Naive B cell (primary cell): ENCODE data around the gene LYZL1. TPM values are rescaled to one million over a fixed set of nuclear protein-coding genes. Genes with fewer than 3 reads are reported as not detected.
A peak's percentile ranks its signal among the peaks of the same experiment; 100 is the strongest.
"Not testable (repeated sequence)": the region's sequence is repeated elsewhere in the genome, so short reads cannot be mapped to it uniquely, and the experiment has no call there.

Experiments
- ATAC-seq, 2 donors: fragments of 150-1000 bp; cut with Tn5 transposase; 2 replicates each; pipeline ENCODE4 v1.10.0; 2021; ENCODE audit warnings: low read depth in 2 of 2, mild to moderate bottlenecking in 2 of 2, moderate library complexity in 2 of 2
- DNase-seq: peaks from one replicate; pipeline ENCODE4 v3.0.0; 2022
- H3K27ac Mint-ChIP-seq, 6 donors: one replicate each; pipeline ENCODE4 v1.8.0; 2020 to 2022; ENCODE audit warnings: mild to moderate bottlenecking in 6 of 6, mixed read lengths in 6 of 6, moderate library complexity in 5 of 6, inconsistent platforms in 2 of 6
- H3K27me3 Mint-ChIP-seq, 3 donors: one replicate each; pipeline ENCODE4 v1.8.0; 2021 to 2022; ENCODE audit warnings: mixed read lengths in 3 of 3, mild to moderate bottlenecking in 1 of 3
- H3K36me3 Mint-ChIP-seq, 2 donors: one replicate each; pipeline ENCODE4 v1.8.0; 2020 to 2022; ENCODE audit warnings: mixed read lengths in 2 of 2, inconsistent platforms in 1 of 2, mild to moderate bottlenecking in 1 of 2
- H3K4me1 Mint-ChIP-seq, 3 donors: one replicate each; pipeline ENCODE4 v1.8.0; 2020 to 2022; ENCODE audit warnings: mixed read lengths in 3 of 3, inconsistent platforms in 1 of 3, mild to moderate bottlenecking in 1 of 3, moderate library complexity in 1 of 3
- H3K4me3 Mint-ChIP-seq, 8 donors: one replicate each; pipeline ENCODE4 v1.8.0; 2020 to 2022; ENCODE audit warnings: mild to moderate bottlenecking in 8 of 8, mixed read lengths in 8 of 8, moderate library complexity in 8 of 8, inconsistent platforms in 2 of 8
- H3K9me3 Mint-ChIP-seq, 7 donors: one replicate each; pipeline ENCODE4 v1.8.0; 2020 to 2022; ENCODE audit warnings: mixed read lengths in 7 of 7, mild to moderate bottlenecking in 5 of 7, inconsistent platforms in 2 of 7, moderate library complexity in 1 of 7
- polyA plus RNA-seq, 6 donors: library from polyadenylated mRNA; unstranded; fragments of 300-500 nt; fragmentation: Illumina TruSeq; gene quantifications; one replicate each; pipeline ENCODE4 v1.2.3, GENCODE V29; 2021; ENCODE audit warnings: low read depth in 6 of 6

The LYZL1 gene
- not detected for polyA plus RNA-seq

DNA sequence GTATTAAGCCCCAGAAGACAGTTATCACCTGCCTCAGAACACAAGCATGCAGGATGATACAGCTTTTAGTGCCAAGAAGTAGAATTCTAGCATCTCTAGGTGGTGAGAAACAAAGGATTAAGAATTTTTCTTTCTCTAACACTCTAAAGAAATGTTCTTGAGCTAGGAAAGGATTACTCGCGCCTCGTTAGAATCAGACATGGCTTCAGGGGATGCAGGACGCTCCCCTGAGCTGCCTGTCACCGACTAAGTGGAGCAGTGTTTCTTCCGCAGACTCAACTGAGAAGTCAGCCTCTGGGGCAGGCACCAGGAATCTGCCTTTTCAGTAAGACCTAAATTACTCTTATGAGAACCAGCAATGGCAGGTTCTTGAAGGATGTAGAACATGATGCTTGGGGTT is at the start of gene LYZL1:
LYZL1 (plus strand) TSS at position 165 of the 400 bp plus-strand sequence. CDS start 2,798 bp downstream, outside the sequence.
- H3K9me3 Mint-ChIP-seq, H3K4me3 Mint-ChIP-seq, H3K4me1 Mint-ChIP-seq, H3K36me3 Mint-ChIP-seq, ATAC-seq, H3K27me3 Mint-ChIP-seq, DNase-seq: not testable (repeated sequence)
- H3K27ac Mint-ChIP-seq = peak within 1 kb of the TSS in 1 of 6 donors; percentile 51

DNA sequence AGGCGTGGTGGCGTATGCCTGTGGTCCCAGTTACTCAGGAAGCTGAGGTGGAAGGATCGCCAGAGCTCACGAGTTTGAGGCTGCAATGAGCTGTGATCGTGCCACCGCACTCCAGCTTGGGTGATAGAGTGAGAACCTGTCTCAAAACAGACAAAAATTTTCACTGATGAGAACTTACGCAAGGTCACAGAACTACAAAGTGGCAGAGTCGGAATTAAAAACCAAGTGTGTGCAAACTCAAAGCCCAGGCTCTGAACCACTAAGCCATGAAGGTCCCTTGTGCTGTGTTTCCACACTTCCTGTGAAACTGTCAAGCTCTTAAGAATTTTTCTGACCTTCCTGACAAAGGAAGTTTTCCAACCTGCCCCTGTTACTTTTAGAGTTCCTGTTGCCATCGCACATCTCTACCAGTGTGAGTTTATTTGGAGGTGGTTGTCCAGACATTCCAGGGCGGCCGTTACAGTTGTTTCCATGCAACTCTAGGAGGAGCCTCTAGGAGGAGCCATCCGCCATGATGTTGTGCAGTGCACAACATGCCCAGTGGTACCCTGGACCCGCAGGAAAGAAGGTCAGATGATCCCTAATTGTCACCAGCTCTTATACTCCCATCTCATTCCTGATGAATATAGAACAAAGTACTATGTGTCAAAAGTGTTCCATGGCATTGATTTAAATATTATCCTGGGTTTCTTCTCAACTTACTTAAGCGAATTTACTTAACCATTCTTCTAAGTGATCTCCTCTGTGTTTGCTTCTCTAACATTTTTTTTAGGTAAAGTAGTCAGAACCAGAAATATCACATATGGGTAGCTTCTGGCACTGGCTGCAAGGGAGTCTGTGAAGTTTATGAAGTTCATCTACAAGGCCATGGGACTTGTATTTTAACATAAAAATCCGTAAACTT is 49.0 kb upstream of the LYZL1 start:
- H3K27me3 Mint-ChIP-seq = peaks cover 0 to 3% (median 2%) of the 10 kb centered on the region in 3 donors
- H3K4me1 Mint-ChIP-seq = no peaks in the 10 kb centered on the region
- DNase-seq (no peak), ATAC-seq (no peak)
- no peak overlapping the region for H3K4me3 Mint-ChIP-seq
- no peak overlapping the region for H3K27ac Mint-ChIP-seq
- peaks cover 0 to 3% of the 10 kb centered on the region in 2 donors for H3K36me3 Mint-ChIP-seq
- peaks cover 0 to 6% (median 0%) of the 10 kb centered on the region in 7 donors for H3K9me3 Mint-ChIP-seq

DNA sequence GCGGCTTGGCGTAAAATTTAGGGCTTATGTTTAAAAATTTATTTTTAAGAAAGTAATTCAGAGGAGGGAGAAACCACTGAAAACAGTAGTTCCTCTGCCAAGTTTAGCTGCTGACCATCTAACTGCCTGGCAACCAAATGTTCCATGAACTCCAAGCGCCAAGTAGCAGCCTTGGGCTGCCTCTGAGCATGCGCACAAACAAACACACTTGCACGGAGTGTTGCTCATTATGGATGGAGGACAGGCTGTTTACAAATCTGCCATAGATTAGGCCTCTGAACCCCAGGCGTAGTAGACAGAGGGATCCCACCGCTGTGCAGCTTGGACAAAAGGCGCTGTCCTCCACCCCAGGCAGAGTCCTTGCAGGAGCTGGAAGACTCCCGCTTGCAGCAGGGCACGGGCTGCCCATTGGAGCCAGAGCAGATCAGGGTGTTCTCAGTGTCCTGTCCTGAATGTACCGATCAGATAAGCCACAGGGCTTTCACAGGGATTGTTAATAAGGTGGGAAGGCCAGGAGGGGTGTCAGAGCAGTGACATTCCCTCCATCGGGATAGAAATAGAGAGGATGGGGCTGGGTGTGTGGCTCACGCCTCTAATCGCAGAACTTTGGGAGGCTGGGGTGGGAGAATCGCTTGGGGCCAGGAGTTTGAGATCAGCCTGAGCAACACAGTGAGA is 47.7 kb upstream of the LYZL1 start:
- ATAC-seq (no peak), DNase-seq (no peak)
- no peak overlapping the region for H3K4me3 Mint-ChIP-seq
- H3K9me3 Mint-ChIP-seq = peaks cover 0 to 8% (median 0%) of the 10 kb centered on the region in 7 donors
- no peaks in the 10 kb centered on the region for H3K4me1 Mint-ChIP-seq
- H3K36me3 Mint-ChIP-seq = peaks cover 0 to 6% of the 10 kb centered on the region in 2 donors
- no peak overlapping the region for H3K27ac Mint-ChIP-seq
- peaks cover 0 to 7% (median 4%) of the 10 kb centered on the region in 3 donors for H3K27me3 Mint-ChIP-seq

DNA sequence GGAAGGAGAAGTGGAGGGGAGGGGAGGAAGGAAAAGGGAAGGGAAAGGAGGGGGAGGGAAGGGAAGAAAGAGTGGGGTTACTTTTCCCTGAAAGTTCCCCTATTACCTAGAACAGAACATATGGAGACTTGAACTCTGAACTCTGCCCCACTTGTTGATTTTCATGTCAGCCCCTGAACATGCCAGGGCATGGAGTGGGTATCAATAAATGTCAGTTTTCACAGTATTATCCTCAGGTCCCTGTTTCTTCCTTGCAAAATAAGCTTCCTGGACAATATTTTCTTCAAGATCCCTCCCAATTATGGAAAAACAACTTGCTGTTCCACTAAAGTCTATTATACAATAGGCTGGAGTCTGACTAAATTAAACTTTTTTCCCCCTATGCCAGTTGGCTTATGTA is 46.9 kb upstream of the LYZL1 start:
- ATAC-seq (no peak), DNase-seq (no peak)
- no peak overlapping the region for H3K27ac Mint-ChIP-seq
- peaks cover 0 to 8% (median 0%) of the 10 kb centered on the region in 7 donors for H3K9me3 Mint-ChIP-seq
- peaks cover 0 to 7% (median 4%) of the 10 kb centered on the region in 3 donors for H3K27me3 Mint-ChIP-seq
- H3K4me1 Mint-ChIP-seq = no peaks in the 10 kb centered on the region
- H3K4me3 Mint-ChIP-seq = no peak overlapping the region
- peaks cover 0 to 6% of the 10 kb centered on the region in 2 donors for H3K36me3 Mint-ChIP-seq

DNA sequence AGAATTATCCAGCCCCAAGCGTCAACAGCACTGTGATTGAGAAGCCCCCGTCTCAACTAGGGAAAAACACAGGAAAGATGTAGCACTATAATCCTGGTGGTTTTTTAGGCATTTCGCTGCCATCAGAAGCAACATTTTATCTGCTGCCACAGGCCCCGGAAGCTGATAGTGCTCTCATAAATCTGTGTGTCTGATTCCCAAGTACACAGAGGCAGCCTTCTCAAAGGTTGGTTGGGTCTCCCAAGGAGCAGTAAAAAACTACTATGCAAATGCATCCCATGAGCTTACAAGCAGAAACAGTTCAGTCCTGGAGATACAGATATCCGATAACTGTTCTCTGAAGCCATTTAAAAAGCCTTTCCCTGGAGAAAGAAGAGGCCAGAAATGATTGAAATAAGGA is 45.8 kb upstream of the LYZL1 start:
- ATAC-seq = no peak
- peaks cover 0 to 8% (median 0%) of the 10 kb centered on the region in 7 donors for H3K9me3 Mint-ChIP-seq
- H3K4me3 Mint-ChIP-seq = no peak overlapping the region

DNA sequence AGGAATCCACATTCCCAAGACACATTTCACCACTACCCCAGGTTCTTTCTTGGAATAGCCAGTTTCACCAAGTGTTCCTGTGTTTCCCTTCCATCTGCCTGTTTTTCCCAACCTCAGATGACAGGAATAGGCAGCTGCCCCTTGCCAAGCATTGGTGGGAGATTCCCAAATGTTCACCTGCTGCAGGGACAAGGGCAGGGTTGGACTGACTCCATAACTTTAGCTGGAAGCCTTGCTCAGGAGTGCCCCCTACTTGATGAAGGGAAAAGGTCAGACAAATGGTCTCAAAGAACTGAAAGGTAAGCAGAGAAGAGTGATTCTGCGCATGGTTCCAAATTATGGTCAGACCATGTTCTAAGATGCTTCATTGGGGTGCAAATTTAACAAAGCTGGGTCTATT is 45.1 kb upstream of the LYZL1 start:
- H3K4me1 Mint-ChIP-seq = no peaks in the 10 kb centered on the region
- peaks cover 0 to 7% (median 4%) of the 10 kb centered on the region in 3 donors for H3K27me3 Mint-ChIP-seq
- no peak overlapping the region for H3K27ac Mint-ChIP-seq
- peaks cover 0 to 6% of the 10 kb centered on the region in 2 donors for H3K36me3 Mint-ChIP-seq
- DNase-seq = no peak
- H3K9me3 Mint-ChIP-seq = peaks cover 0 to 8% (median 0%) of the 10 kb centered on the region in 7 donors
- ATAC-seq = no peak
- no peak overlapping the region for H3K4me3 Mint-ChIP-seq

More for the DNA sequence above, 45.8 kb upstream of the LYZL1 start:
- H3K4me1 Mint-ChIP-seq = no peaks in the 10 kb centered on the region
- H3K27me3 Mint-ChIP-seq = peaks cover 0 to 7% (median 4%) of the 10 kb centered on the region in 3 donors
- no peak overlapping the region for H3K27ac Mint-ChIP-seq
- peaks cover 0 to 6% of the 10 kb centered on the region in 2 donors for H3K36me3 Mint-ChIP-seq
- no peak for DNase-seq

DNA sequence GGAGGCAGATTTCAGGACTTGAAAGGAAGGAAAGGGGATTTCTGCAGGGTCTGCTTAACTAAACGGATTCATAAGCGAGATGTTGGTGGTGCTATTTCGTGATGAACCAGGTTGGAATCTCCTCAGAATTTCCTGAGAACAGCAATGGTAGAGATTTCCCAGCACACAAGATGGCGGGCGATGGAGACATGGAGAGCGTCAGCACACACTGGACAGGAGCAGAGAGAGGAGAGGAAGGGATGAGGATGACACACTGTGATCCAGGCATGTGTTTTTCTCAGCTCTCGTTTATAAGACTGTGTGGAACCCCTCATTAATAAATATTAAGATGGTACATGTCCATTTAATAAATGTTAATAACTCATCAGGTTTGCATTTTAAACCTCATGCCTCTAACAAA is 43.9 kb upstream of the LYZL1 start:
- no peaks in the 10 kb centered on the region for H3K4me1 Mint-ChIP-seq
- H3K27ac Mint-ChIP-seq = no peak overlapping the region
- H3K4me3 Mint-ChIP-seq = no peak overlapping the region
- ATAC-seq (no peak), DNase-seq (no peak)
- peaks cover 0 to 8% (median 3%) of the 10 kb centered on the region in 7 donors for H3K9me3 Mint-ChIP-seq
- H3K27me3 Mint-ChIP-seq = peaks cover 4 to 8% (median 7%) of the 10 kb centered on the region in 3 donors
- H3K36me3 Mint-ChIP-seq = peaks cover 0 to 6% of the 10 kb centered on the region in 2 donors

DNA sequence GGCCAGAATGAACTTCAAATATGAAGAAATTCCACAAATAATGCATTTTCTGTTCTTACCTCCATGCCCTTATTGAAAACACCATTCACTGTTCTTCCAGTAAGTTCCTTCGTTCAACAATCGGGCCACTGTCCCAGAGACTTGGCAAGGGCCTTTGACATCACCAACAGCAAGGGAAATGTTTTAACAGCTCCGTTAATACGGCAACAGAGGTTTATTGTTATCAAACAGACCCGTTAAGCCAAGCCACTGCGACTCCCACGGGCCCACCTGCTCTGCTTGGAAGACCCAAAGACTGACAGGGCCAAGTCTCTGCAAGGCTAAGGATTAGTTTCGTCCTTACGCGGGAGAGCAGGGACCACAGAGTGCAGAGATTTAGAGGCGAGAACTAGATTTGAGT is 43.4 kb upstream of the LYZL1 start:
- no peak overlapping the region for H3K27ac Mint-ChIP-seq
- DNase-seq (no peak), ATAC-seq (no peak)
- no peak overlapping the region for H3K4me3 Mint-ChIP-seq
- no peaks in the 10 kb centered on the region for H3K4me1 Mint-ChIP-seq
- H3K36me3 Mint-ChIP-seq = peaks cover 0 to 6% of the 10 kb centered on the region in 2 donors
- H3K27me3 Mint-ChIP-seq = peaks cover 4 to 9% (median 7%) of the 10 kb centered on the region in 3 donors
- peaks cover 0 to 8% (median 3%) of the 10 kb centered on the region in 7 donors for H3K9me3 Mint-ChIP-seq

DNA sequence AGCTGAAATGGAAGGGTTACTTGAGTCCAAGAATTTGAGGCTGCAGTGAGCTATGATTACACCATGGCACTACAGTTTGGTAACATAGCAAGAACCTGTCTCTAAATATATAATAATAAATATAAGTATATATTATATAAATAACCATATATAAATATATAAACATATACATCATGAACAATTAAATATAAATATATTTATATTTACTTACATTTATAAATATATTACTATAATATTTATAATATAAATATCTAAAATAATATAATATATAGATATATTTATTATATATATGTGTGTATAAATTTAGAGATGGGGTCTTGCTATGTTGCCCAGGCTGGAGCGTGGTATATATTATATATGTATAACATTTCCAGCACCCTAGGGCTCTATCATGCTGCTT is 42.4 kb upstream of the LYZL1 start:
- H3K9me3 Mint-ChIP-seq = peaks cover 0 to 6% (median 3%) of the 10 kb centered on the region in 7 donors
- no peak overlapping the region for H3K4me3 Mint-ChIP-seq
- H3K4me1 Mint-ChIP-seq = no peaks in the 10 kb centered on the region
- no peak overlapping the region for H3K27ac Mint-ChIP-seq
- peaks cover 4 to 12% (median 9%) of the 10 kb centered on the region in 3 donors for H3K27me3 Mint-ChIP-seq
- H3K36me3 Mint-ChIP-seq = peaks cover 0 to 6% of the 10 kb centered on the region in 2 donors
- no peak for DNase-seq
- no peak for ATAC-seq

DNA sequence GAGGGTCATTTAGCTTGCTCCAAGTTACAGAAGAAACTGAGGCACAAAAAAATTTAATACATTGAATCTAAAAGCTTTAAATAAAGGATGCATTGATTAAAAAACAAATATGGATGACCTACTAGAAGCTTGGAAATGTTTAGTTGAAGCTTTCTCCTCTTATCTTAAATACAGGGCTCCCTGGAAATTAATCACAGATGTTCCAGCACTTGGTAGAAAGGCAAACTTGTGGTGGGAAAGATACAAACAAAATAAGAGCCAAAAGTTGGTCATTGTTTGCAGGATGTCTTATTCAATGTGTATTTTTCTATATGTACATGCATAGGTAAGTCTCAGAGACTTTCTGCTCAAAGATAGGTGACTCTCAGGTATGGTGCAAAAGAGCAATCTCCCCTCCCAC is 40.7 kb upstream of the LYZL1 start:
- Mint-ChIP-seq H3K9me3 (peaks cover 0 to 6% (median 3%) of the 10 kb centered on the region in 7 donors), H3K36me3 (peaks cover 0 to 6% of the 10 kb centered on the region in 2 donors), H3K4me3 (no peak overlapping the region), H3K27ac (no peak overlapping the region), H3K27me3 (peaks cover 4 to 18% (median 15%) of the 10 kb centered on the region in 3 donors), H3K4me1 (no peaks in the 10 kb centered on the region)
- DNase-seq = no peak
- no peak for ATAC-seq

DNA sequence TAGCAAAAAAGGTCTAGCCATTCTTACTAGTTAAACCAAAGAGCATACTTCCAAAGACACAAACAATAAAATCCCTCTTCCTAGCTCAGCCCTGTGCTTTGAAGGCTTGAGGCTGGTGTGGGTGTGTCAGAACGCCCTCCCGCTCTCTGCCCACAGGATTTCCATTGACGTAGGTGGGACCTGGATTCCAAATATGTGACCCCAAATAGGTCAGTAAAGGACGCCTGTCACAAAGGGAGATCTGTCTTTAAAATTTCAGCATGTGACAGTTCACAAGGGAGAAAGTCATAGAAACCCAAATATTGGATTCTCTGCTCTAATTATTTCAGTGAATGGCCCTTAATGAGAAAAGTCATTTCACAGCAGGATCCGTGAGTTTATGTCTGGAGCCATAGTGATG is 39.9 kb upstream of the LYZL1 start:
- no peak for ATAC-seq
- peaks cover 4 to 25% (median 20%) of the 10 kb centered on the region in 3 donors for H3K27me3 Mint-ChIP-seq
- no peak overlapping the region for H3K4me3 Mint-ChIP-seq
- H3K36me3 Mint-ChIP-seq = peaks cover 0 to 6% of the 10 kb centered on the region in 2 donors
- peaks cover 0 to 6% (median 3%) of the 10 kb centered on the region in 7 donors for H3K9me3 Mint-ChIP-seq
- no peak overlapping the region for H3K27ac Mint-ChIP-seq
- peaks cover 0 to 2% (median 0%) of the 10 kb centered on the region in 3 donors for H3K4me1 Mint-ChIP-seq
- DNase-seq = no peak

DNA sequence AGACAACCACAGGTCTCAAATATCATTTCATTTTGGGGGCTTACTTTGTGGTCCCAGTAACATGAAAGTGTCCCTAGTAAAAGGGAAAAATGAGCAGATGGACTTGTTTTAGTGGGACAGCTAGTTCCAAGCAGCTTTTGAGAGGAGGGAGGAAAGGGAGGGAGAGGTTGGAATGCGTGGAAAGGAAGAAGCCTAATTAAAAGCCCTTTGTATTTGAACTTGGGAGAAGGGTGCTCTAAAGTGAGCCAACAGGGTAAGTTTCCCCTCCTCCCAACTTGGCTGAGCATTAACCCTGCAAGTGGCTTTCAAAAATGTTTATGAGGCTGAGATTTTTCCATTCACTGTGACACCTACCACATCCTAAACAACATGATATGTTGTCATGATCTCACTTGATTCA is 38.8 kb upstream of the LYZL1 start:
- ATAC-seq (no peak), DNase-seq (no peak)
- peaks cover 0 to 25% (median 18%) of the 10 kb centered on the region in 3 donors for H3K27me3 Mint-ChIP-seq
- peaks cover 0 to 4% (median 0%) of the 10 kb centered on the region in 3 donors for H3K4me1 Mint-ChIP-seq
- H3K36me3 Mint-ChIP-seq = peaks cover 0 to under 1% of the 10 kb centered on the region in 2 donors
- no peak overlapping the region for H3K4me3 Mint-ChIP-seq
- no peak overlapping the region for H3K27ac Mint-ChIP-seq
- H3K9me3 Mint-ChIP-seq = peaks cover 0 to 4% (median 0%) of the 10 kb centered on the region in 7 donors

DNA sequence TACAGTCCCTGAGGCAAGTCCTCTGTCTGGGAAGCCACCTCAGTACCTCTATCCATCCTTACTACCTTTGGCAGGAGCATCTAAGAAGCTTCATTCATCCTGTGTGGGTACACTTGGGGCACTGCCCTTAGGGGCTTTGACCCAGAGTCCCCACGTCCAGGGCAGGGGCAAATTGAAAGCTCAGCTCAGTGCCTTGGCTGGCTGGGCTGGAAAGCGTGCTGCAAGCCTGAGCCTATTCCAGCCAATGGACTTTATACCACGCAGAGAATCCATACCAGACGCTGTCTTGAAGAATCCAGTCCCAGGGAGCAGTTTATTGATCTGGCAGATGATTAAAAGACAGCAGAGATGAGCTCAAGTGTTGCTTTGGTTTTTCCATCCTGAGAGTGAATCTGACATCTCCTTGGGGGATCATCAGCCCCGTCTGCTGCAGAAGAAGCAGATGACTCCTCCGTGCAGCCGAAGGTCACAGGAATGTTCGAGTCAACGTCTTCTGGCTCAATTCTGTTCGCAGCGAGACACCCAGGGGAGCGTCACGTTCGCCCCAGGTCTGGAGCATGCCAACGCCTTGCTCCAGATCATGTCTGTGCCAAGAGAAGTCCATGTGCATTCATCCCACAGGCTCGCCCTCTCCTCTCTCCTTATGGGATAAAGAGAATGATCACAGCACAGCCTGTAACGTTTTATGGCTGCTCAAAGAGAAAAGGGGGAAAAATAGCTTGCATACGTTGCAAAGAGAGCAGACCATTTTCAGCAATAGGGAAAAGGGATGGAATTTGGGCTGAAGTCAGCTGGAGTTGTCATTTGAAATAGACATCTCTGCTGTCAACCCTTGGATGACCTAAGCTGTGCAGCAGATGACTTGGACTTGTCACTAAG is 35.8 kb upstream of the LYZL1 start:
- ATAC-seq (no peak), DNase-seq (no peak)
- Mint-ChIP-seq H3K36me3 (no peaks in the 10 kb centered on the region), H3K4me1 (peaks cover 0 to 4% (median 0%) of the 10 kb centered on the region in 3 donors), H3K27ac (no peak overlapping the region), H3K4me3 (no peak overlapping the region), H3K9me3 (peaks cover 0 to 4% (median 2%) of the 10 kb centered on the region in 7 donors), H3K27me3 (peaks cover 16 to 25% (median 17%) of the 10 kb centered on the region in 3 donors)
